HEK293 (cell line): Measurements from ENCODE around the gene KLK6.

Experiments
- CTCF ChIP-seq: fragments of 450-650 bp; formaldehyde crosslinking; IDR thresholded peaks from 2 replicates; pipeline ENCODE4 v1.5.1; 2016; ENCODE audit warnings: missing biosample characterization, missing genetic modification characterization
- TRIM28 ChIP-seq: IDR thresholded peaks from 2 replicates; pipeline ENCODE4 v1.6.1; 2011; ENCODE audit warnings: low read length, control low read depth, borderline replicate concordance
- ZBTB1 ChIP-seq: fragments of 450-650 bp; formaldehyde crosslinking; IDR thresholded peaks from 2 replicates; pipeline ENCODE4 v1.5.1; 2016; ENCODE audit warnings: missing biosample characterization, missing genetic modification characterization
- ZBTB21 ChIP-seq: fragments of 450-650 bp; formaldehyde crosslinking; IDR thresholded peaks from 2 replicates; pipeline ENCODE4 v1.5.1; 2017; ENCODE audit warnings: missing biosample characterization, missing genetic modification characterization
- ZBTB49 ChIP-seq: fragments of 450-650 bp; formaldehyde crosslinking; IDR thresholded peaks from 2 replicates; pipeline ENCODE4 v1.5.1; 2016; ENCODE audit warnings: missing biosample characterization, missing genetic modification characterization, low read depth
- ZNF157 ChIP-seq: fragments of 450-650 bp; formaldehyde crosslinking; IDR thresholded peaks from 2 replicates; pipeline ENCODE4 v1.5.1; 2016; ENCODE audit warnings: missing biosample characterization, missing genetic modification characterization
- ZSCAN30 ChIP-seq: fragments of 450-650 bp; IDR thresholded peaks from 2 replicates; pipeline ENCODE4 v1.5.1; 2018; ENCODE audit warnings: missing biosample characterization, mild to moderate bottlenecking, missing genetic modification characterization, moderate library complexity
- TF ChIP-seq, protein P1 (sequence below): fragments of 450-650 bp; formaldehyde crosslinking; IDR thresholded peaks from 2 replicates; pipeline ENCODE4 v1.5.1; 2017; ENCODE audit warnings: missing biosample characterization, missing genetic modification characterization

GRCh38 chr19:51003316-51003715, 33.9 kb upstream of the KLK6 start:
- TF ChIP-seq CTCF (no peak), ZNF157 (tag by site-specific recombination) (no peak), ZBTB21 (tag by site-specific recombination) (no peak), TRIM28 (no peak), ZSCAN30 (tag by site-specific recombination) (no peak), ZBTB49 (tag by site-specific recombination) (no peak), ZBTB1 (tag by site-specific recombination) (no peak)
- TF ChIP-seq, protein P1, sequence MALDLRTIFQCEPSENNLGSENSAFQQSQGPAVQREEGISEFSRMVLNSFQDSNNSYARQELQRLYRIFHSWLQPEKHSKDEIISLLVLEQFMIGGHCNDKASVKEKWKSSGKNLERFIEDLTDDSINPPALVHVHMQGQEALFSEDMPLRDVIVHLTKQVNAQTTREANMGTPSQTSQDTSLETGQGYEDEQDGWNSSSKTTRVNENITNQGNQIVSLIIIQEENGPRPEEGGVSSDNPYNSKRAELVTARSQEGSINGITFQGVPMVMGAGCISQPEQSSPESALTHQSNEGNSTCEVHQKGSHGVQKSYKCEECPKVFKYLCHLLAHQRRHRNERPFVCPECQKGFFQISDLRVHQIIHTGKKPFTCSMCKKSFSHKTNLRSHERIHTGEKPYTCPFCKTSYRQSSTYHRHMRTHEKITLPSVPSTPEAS (tag by site-specific recombination): no peak
